GM12878 (cell line): ENCODE measurements around the gene TSHZ2. TPM values are rescaled to one million over a fixed set of nuclear protein-coding genes. Genes with fewer than 3 reads are reported as not detected.

Experiments
- ATAC-seq: fragments of 200-7000 bp; cut with Tn5 transposase; 3 replicates; pipeline ENCODE4 v1.9.1; 2020; ENCODE audit warnings: mild to moderate bottlenecking, moderate library complexity
- BruUV-seq: library from RNA; stranded (reverse); fragments of 400-500 nt; replicated peaks from 2 replicates; lab custom pipeline; 2021; lab: Mats Ljungman, UMichigan
- CTCF ChIA-PET: fragments of 300-600 bp; sonication (Branson Sonifier 250); formaldehyde crosslinking; extraction: SDS; loops from one replicate; lab custom pipeline; 2021; ENCODE audit warnings: inconsistent platforms; lab: Yijun Ruan, JAX
- POLR2A ChIA-PET: fragments of 350-600 bp; formaldehyde crosslinking; extraction: SDS; loops from one replicate; lab custom pipeline; 2021; ENCODE audit warnings: inconsistent platforms; lab: Charles Lee
- RAD21 ChIA-PET: fragments of 300-600 bp; sonication (Branson Sonifier 250); formaldehyde crosslinking; loops from one replicate; lab custom pipeline; 2023; ENCODE audit warnings: antibody characterized with exemption; ENCODE audit not compliant: unreplicated experiment; lab: Charles Lee
- SMC1A ChIA-PET: fragments of 300-600 bp; sonication (Branson Sonifier 250); formaldehyde crosslinking; loops from one replicate; lab custom pipeline; 2023; ENCODE audit not compliant: unreplicated experiment, uncharacterized antibody; lab: Charles Lee
- DNase-seq: peaks from one replicate; pipeline ENCODE4 v3.0.0-alpha.2; 2011; ENCODE audit warnings: low read depth, low spot score
- FAIRE-seq: peaks from 3 replicates; lab custom pipeline; 2011; peaks lifted over from hg19 to GRCh38; lab: Jason Lieb, UNC
- H2AFZ ChIP-seq: 2 replicates; pipeline ENCODE4 v1.6.0; 2011; ENCODE audit warnings: low read depth, low read length, control low read depth; ENCODE audit not compliant: control insufficient read depth
- H3K27ac ChIP-seq: 2 replicates; pipeline ENCODE4 v1.5.1; 2011; ENCODE audit warnings: control low read depth; ENCODE audit not compliant: control insufficient read depth, insufficient read depth
- H3K27me3 ChIP-seq, 2 experiments: replicated peaks in 1 of 2; 2 replicates each; pipeline versions ENCODE4 v1.6.0 to v1.6.1; 2011; ENCODE audit warnings: low read length in 1 of 2; ENCODE audit not compliant: control insufficient read depth in 2 of 2, insufficient read depth in 2 of 2
- H3K36me3 ChIP-seq, 2 experiments: 2 replicates each; pipeline ENCODE4 v1.5.1; 2011; ENCODE audit warnings: low read length in 1 of 2; ENCODE audit not compliant: control insufficient read depth in 2 of 2, insufficient read depth in 2 of 2
- H3K4me1 ChIP-seq: 2 replicates; pipeline ENCODE4 v1.6.1; 2011; ENCODE audit warnings: mild to moderate bottlenecking, low read length, moderate library complexity, mixed read lengths; ENCODE audit not compliant: control insufficient read depth, insufficient read depth
- H3K4me2 ChIP-seq: 2 replicates; pipeline ENCODE4 v1.6.0; 2011; ENCODE audit warnings: control low read depth; ENCODE audit not compliant: control insufficient read depth, insufficient read depth
- H3K4me3 ChIP-seq: fragments of 200-600 bp; sonication (generic); 2 replicates; pipeline ENCODE4 v1.5.1; 2016
- H3K79me2 ChIP-seq: 2 replicates; pipeline ENCODE4 v1.6.0; 2011; ENCODE audit warnings: low read length; ENCODE audit not compliant: control insufficient read depth, insufficient read depth
- H3K9ac ChIP-seq: 2 replicates; pipeline ENCODE4 v1.8.0; 2011; ENCODE audit warnings: low read length, control low read depth, mixed read lengths; ENCODE audit not compliant: control insufficient read depth, insufficient read depth
- H3K9me3 ChIP-seq: replicated peaks from 3 replicates; pipeline ENCODE4 v1.5.1; 2011; ENCODE audit warnings: mild to moderate bottlenecking, low read length; ENCODE audit not compliant: control insufficient read depth, insufficient read depth
- H4K20me1 ChIP-seq: 2 replicates; pipeline ENCODE4 v1.6.0; 2011; ENCODE audit not compliant: control insufficient read depth, insufficient read depth
- BRCA1 ChIP-seq: IDR thresholded peaks from 2 replicates; pipeline ENCODE4 v1.6.1; 2011; ENCODE audit warnings: low read depth, low read length, improper control_type of control experiment
- HDAC6 ChIP-seq: fragments of 200-600 bp; sonication (generic); IDR thresholded peaks from one replicate; pipeline ENCODE4 v1.8.0; 2017; ENCODE audit warnings: antibody characterized with exemption; ENCODE audit not compliant: unreplicated experiment
- MEF2B ChIP-seq: fragments of 450-650 bp; IDR thresholded peaks from 2 replicates; pipeline ENCODE4 v1.6.1; 2018; ENCODE audit warnings: mild to moderate bottlenecking, moderate library complexity; ENCODE audit not compliant: partially characterized antibody, poor library complexity, severe bottlenecking
- SMARCA5 ChIP-seq: fragments of 450-650 bp; IDR thresholded peaks from 2 replicates; pipeline ENCODE4 v1.6.1; 2017; ENCODE audit warnings: mild to moderate bottlenecking
- SREBF1 ChIP-seq: IDR thresholded peaks from 2 replicates; pipeline ENCODE4 v1.6.1; 2012; ENCODE audit warnings: mild to moderate bottlenecking, low read length
- SREBF2 ChIP-seq: IDR thresholded peaks from 2 replicates; pipeline ENCODE4 v1.6.1; 2012; ENCODE audit warnings: mild to moderate bottlenecking, low read length
- ZNF384 ChIP-seq: IDR thresholded peaks from 2 replicates; pipeline ENCODE4 v1.6.1; 2012; ENCODE audit warnings: low read depth, mild to moderate bottlenecking, low read length, improper control_type of control experiment, borderline replicate concordance
- ZZZ3 ChIP-seq: IDR thresholded peaks from 2 replicates; pipeline ENCODE4 v1.6.1; 2011; ENCODE audit warnings: low read depth; ENCODE audit not compliant: control insufficient read depth, insufficient read length
- WGBS: methylation state at CpG from one replicate; pipeline ENCODE4 v1.1.6; 2016; ENCODE audit warnings: low lambda C conversion rate; ENCODE audit not compliant: insufficient replicate concordance, insufficient coverage; ENCODE audit errors: missing lambda C conversion rate; 5-methylcytosine and 5-hydroxymethylcytosine counted together
- in situ Hi-C: fragments of 300-500 bp; cut with MboI; formaldehyde crosslinking; loops from 9 replicates; pipeline ENCODE4 v1.14.3; 2018; ENCODE audit warnings: mixed read lengths
- intact Hi-C: fragments of 100-400 bp; cut with micrococcal nuclease; formaldehyde crosslinking; loops from one replicate; pipeline ENCODE4 v1.14.2; 2022; ENCODE audit not compliant: unreplicated experiment
- polyA plus RNA-seq, 11 experiments: library from polyadenylated mRNA; depleted of rRNA in 4 of 11; unstranded in 6 of 11; stranded (reverse) in 5 of 11; fragments of >200 nt; fragmentation: Nextera tagmentation in 4 of 11; fragmentation: Illumina TruSeq in 1 of 11; extraction: Ambion mirVana in 4 of 11; extraction: Trizol in 1 of 11; gene quantifications; 1 replicate in 1 of 11; 2 replicates in 10 of 11; pipeline versions ENCODE4 v1.2.1 to v1.2.3, GENCODE V29; 2011 to 2016; ENCODE audit warnings: inconsistent platforms in 2 of 11, missing spikeins in 2 of 11, low read depth in 1 of 11
- total RNA-seq, 4 experiments: library from RNA; depleted of rRNA in 3 of 4; stranded (reverse); fragments of >200 nt in 3 of 4; fragmentation: Illumina TruSeq in 1 of 4; extraction: Trizol in 1 of 4; gene quantifications; 2 replicates each; pipeline versions ENCODE4 v1.2.1 to v1.2.3, GENCODE V29; 2013 to 2021
- TF ChIP-seq, protein P1 (sequence below): IDR thresholded peaks from 2 replicates; pipeline ENCODE4 v1.6.1; 2012; ENCODE audit warnings: improper control_type of control experiment, low read depth, low read length; ENCODE audit not compliant: insufficient replicate concordance
- TF ChIP-seq, protein P2 (sequence below): fragments of 450-650 bp; IDR thresholded peaks from 2 replicates; pipeline ENCODE4 v1.6.1; 2017; ENCODE audit warnings: borderline replicate concordance

The TSHZ2 gene
- total and polyA plus RNA-seq, 10 of the 15 experiments (the other 5 are each of a cell fraction or from before 2014, with no cell fraction given) = 0.01 to 0.86 (median 0.13) TPM; not detected in 2

DNA sequence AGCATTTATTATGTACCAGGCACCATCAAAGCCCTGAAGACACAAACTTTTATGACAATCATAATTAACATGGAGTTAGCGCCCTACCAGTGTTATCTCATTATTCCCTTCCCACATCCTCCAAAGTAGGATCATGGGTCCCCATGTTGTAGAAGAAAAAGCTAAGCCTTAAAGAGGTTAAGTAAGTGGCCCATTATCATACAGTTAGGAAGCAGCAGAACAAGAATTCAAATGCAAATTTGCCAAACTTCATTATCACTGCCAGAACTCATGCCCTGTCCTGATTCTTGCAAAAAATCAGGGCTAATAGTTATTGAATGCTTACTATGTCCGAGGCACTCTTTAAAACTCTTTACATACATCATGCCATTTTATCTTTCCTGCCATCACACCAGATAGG lies 310.9 kb downstream of the TSHZ2 start:
- 27% methylated on average over 2 of the region's 2 CpGs for WGBS
- TF ChIP-seq MEF2B (no peak), HDAC6 (no peak), SMARCA5 (no peak)
- H3K27ac ChIP-seq = no peak overlapping the region
- H4K20me1 ChIP-seq = no peaks in the 10 kb centered on the region
- ChIA-PET SMC1A (no interaction called here), POLR2A (no interaction called here), CTCF (no interaction called here), RAD21 (no interaction called here)
- intact Hi-C loops (no loop called here), in situ Hi-C loops (no loop called here)
- H3K9ac ChIP-seq = no peak overlapping the region
- no peak overlapping the region for H2AFZ ChIP-seq
- DNase-seq = no peak
- BruUV-seq = no TSS peak
- H3K36me3 ChIP-seq = no peaks in the 10 kb centered on the region
- no peak for ATAC-seq
- peaks cover 3 to 5% of the 10 kb centered on the region in 2 experiments; a peak in 3 of 4 replicates for H3K27me3 ChIP-seq
- no peak for FAIRE-seq
- H3K4me3 ChIP-seq = no peak overlapping the region
- H3K79me2 ChIP-seq = no peaks in the 10 kb centered on the region
- H3K4me1 ChIP-seq = no peaks in the 10 kb centered on the region
- H3K4me2 ChIP-seq = no peak overlapping the region
- no peaks in the 10 kb centered on the region for H3K9me3 ChIP-seq

DNA sequence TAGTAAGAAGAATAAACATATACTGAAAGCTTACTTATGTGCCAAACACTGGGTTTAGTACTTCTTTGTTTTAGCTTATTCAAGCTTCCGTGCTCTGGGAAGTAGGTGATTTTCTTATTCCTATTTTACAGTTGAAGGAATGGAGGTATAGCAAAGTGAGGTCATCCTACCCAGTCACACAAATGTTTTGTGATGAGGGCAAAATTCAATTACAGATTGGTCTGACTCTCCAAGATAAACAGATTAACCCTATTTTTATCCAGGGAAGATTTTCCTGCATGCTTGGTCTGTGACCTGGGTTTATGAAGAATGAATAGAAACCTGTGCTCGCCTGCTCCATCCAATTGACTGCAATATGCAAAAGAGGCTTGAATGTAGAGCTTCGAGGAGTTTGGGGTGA lies 311.4 kb downstream of the TSHZ2 start:
- H3K4me2 ChIP-seq = no peak overlapping the region
- DNase-seq (no peak), ATAC-seq (no peak), FAIRE-seq (no peak)
- intact Hi-C loops (no loop called here), in situ Hi-C loops (no loop called here)
- H3K9me3 ChIP-seq = no peaks in the 10 kb centered on the region
- TF ChIP-seq HDAC6 (no peak), SREBF1 (no peak), BRCA1 (no peak), ZZZ3 (no peak), SREBF2 (no peak), ZNF384 (no peak)
- TF ChIP-seq, protein P1, sequence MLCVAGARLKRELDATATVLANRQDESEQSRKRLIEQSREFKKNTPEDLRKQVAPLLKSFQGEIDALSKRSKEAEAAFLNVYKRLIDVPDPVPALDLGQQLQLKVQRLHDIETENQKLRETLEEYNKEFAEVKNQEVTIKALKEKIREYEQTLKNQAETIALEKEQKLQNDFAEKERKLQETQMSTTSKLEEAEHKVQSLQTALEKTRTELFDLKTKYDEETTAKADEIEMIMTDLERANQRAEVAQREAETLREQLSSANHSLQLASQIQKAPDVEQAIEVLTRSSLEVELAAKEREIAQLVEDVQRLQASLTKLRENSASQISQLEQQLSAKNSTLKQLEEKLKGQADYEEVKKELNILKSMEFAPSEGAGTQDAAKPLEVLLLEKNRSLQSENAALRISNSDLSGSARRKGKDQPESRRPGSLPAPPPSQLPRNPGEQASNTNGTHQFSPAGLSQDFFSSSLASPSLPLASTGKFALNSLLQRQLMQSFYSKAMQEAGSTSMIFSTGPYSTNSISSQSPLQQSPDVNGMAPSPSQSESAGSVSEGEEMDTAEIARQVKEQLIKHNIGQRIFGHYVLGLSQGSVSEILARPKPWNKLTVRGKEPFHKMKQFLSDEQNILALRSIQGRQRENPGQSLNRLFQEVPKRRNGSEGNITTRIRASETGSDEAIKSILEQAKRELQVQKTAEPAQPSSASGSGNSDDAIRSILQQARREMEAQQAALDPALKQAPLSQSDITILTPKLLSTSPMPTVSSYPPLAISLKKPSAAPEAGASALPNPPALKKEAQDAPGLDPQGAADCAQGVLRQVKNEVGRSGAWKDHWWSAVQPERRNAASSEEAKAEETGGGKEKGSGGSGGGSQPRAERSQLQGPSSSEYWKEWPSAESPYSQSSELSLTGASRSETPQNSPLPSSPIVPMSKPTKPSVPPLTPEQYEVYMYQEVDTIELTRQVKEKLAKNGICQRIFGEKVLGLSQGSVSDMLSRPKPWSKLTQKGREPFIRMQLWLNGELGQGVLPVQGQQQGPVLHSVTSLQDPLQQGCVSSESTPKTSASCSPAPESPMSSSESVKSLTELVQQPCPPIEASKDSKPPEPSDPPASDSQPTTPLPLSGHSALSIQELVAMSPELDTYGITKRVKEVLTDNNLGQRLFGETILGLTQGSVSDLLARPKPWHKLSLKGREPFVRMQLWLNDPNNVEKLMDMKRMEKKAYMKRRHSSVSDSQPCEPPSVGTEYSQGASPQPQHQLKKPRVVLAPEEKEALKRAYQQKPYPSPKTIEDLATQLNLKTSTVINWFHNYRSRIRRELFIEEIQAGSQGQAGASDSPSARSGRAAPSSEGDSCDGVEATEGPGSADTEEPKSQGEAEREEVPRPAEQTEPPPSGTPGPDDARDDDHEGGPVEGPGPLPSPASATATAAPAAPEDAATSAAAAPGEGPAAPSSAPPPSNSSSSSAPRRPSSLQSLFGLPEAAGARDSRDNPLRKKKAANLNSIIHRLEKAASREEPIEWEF = no peak
- TF ChIP-seq, protein P2, sequence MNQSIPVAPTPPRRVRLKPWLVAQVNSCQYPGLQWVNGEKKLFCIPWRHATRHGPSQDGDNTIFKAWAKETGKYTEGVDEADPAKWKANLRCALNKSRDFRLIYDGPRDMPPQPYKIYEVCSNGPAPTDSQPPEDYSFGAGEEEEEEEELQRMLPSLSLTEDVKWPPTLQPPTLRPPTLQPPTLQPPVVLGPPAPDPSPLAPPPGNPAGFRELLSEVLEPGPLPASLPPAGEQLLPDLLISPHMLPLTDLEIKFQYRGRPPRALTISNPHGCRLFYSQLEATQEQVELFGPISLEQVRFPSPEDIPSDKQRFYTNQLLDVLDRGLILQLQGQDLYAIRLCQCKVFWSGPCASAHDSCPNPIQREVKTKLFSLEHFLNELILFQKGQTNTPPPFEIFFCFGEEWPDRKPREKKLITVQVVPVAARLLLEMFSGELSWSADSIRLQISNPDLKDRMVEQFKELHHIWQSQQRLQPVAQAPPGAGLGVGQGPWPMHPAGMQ = no peak
- H3K4me3 ChIP-seq = no peak overlapping the region
- WGBS = 32% methylated on average over 3 of the region's 3 CpGs
- RAD21 ChIA-PET = no interaction called here
- no TSS peak for BruUV-seq
- no peak overlapping the region for H3K9ac ChIP-seq
- no peak overlapping the region for H3K27ac ChIP-seq
- no peaks in the 10 kb centered on the region for H3K79me2 ChIP-seq
- SMC1A ChIA-PET = no interaction called here
- POLR2A ChIA-PET = no interaction called here
- CTCF ChIA-PET = no interaction called here
- H3K36me3 ChIP-seq = no peaks in the 10 kb centered on the region
- H3K27me3 ChIP-seq = peaks cover 3 to 5% of the 10 kb centered on the region in 2 experiments; a peak in 3 of 4 replicates
- no peak overlapping the region for H2AFZ ChIP-seq
- H4K20me1 ChIP-seq = no peaks in the 10 kb centered on the region
- H3K4me1 ChIP-seq = no peaks in the 10 kb centered on the region
